DMS79 treated with DMSO at 0.1 percent for 48 hours (cell line): ENCODE results near the gene SMPX.

Source experiments
- DNase-seq: peaks from one replicate; lab custom pipeline; 2025; lab: John Stamatoyannopoulos, UW

The SMPX gene

DNA sequence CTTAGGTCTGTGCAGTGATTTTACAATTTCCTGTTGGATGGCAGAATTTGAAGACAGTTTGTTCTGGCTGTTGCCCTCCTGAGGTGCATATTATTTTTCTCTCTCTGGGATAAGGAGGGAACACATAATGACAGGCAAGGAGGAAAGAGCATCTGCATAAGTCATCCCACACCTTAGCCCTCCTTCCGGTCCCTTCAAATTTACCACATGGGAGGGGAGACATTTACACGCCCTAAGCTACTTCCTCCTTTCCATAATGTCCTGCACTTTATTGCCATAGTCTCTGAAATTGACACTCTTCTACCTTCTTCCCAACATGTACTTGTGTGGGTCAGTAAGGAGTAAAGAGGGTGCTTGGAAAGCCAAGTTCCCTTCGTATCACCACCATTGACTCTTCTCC is 13.9 kb downstream of the SMPX start:
- DNase-seq = no peak

DNA sequence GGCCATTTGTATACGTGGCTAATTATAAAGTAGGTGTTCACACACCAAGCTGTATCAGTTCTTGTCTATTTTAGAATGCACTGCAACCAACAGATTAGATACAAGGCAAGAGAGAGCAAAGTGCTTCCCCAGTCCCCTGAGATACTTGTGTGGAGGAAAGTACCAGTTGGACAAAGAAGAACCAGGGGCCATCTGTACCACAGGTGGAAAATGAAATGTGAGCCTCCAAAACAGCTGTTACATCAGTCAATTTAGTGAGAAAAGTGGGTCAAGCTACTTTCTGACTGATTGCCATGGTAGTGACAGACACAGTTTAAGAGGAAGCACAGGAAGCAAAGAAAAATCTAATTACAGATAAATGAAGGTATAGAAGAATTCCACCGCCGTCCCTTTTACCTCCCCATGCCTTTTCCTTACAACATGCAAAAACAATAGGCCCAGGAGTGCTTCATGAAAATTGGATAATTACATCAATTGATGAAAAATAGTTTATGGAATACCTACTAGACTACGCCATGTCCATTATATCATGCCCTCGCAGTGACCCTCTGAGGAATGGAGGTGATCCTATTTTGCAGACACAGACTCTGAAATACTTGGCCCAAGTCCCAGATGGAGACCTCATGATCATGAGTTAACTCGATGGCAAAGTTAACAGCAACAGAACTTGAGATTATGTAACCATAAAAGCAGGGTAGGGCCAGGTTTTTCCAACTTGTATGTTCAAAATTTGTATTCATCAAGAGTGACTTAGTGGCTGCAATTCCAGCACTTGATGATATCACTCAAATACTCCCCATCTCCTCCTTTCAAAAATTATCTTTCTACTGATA is 15.8 kb downstream of the SMPX start:
- no peak for DNase-seq

DNA sequence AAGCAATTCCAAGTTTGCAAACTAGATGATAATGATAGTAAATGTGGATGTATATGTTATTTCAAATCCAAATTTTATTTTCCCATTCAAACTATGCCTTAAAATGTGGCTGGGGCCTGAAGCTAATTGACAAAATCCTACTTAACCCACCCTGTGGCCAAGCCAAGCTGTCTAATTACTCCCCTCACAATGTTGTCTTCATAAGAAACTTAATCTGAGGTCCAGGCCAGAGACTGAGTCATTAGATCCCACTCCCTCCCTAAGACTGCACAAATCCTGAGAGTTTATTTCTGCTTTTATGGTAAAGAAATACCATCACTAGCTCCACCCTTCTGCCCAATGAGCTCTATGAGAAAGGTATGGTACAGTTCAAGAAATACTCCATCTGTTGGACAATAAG is 16.6 kb downstream of the SMPX start:
- no peak for DNase-seq

DNA sequence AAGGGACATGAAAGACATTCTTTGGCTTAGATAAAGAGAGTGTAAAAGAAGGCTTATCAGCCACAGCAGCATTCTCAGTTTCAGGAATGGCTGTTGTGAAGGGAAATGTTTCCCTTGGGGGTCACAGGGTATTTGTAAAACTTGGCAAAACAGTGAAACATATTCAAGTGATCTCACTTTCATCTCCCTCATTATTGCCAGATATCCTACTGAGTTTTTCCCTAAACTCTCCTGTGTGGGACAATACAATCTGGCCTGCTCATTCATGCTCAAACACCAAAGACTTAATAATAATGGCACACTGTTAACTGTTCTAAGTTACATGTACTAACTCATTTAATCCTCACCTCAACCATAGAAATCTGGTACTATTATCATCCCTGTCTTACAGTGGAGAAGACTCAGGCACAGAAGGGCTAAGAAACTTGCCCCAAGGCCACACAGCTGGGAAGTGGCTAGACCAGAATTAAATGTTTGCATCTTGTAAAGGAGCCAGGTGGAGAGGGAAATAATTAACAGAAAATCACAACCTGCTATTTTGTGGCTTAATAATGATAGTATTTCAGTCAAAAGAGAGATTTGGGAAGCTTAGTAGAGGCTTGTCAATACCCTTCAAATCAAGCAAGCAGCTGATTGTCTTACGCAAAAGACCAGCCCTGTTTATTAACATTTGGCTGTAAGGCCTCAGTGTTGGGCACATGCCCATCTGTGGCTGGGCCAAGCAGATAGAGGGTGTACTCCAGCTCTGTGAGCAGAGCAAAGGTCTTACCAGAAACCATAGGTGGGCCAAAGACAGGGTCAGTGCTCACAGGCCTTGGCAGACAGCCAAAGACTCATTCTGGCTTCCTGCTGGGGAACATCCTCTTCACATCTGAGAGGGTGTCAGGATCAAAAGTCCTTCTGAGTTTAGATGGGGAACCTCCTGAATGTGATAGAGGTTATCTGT is 17.3 kb downstream of the SMPX start:
- DNase-seq = no peak

DNA sequence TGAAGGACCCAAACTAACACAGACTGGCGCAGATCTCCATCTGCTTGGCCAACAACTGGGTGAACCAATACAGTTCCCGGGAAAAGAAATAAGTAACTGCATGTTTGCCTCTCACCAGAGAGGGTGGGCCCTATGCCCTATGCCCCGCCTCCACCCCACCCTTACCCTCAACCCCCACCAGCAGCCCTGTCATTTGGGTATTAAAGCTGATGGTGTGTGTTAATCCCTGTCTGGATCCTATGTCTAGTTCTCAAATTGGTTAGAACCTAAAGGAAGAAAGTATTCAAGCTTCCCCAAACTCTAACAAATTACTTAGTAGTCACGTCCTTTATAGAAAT is 19.0 kb downstream of the SMPX start:
- DNase-seq = no peak

DNA sequence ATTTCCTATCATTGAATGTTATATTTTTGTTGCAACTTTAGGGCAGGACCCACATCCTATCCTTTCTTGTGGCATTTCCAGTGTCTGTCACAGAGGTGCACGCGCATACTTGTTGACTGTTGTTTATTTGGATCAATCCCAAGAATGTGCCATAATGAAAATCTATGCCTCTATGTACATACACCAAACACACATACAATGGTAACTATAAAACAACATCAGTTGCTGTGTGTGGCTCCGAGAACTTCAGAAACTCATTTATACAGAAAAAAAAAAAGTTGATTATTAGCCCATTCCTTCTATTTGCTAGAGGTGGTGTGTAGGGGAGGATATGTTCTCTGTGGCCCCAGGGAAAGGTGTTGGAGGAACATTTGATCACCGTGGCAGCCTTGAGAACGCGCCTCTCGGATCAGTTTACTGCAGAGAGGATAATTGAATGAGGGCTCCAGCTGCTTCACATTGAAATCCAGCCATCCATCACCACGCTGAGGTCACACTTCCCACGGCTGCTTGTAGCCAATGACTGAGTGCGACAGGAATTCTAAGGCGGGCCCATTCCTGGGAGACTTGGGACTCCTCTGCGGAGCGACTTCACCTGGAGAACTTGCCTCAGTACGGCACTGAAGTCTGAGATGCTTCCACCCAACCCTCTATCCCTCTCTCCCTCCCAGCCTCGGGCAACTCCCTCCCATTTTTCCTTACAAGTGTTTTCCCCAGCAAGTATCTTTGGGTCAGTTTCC is 19.5 kb downstream of the SMPX start:
- DNase-seq = no peak

DNA sequence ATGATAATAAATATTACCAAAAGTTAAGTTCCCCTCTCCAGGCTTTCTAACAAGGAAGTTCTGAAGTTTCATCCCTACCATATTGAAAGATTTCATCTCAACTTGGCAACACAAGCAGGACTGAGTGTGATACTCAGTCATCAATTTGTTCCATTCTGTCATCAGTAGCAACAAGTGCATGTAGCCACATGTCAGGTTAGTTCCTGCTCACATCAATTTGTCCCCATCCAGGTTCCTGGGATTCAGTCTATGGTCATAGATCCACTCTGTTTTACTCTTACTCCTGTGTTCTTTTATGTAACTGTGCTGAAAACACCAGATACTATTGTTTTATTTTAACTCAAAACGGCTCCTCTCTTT is 22.2 kb downstream of the SMPX start:
- DNase-seq = no peak

DNA sequence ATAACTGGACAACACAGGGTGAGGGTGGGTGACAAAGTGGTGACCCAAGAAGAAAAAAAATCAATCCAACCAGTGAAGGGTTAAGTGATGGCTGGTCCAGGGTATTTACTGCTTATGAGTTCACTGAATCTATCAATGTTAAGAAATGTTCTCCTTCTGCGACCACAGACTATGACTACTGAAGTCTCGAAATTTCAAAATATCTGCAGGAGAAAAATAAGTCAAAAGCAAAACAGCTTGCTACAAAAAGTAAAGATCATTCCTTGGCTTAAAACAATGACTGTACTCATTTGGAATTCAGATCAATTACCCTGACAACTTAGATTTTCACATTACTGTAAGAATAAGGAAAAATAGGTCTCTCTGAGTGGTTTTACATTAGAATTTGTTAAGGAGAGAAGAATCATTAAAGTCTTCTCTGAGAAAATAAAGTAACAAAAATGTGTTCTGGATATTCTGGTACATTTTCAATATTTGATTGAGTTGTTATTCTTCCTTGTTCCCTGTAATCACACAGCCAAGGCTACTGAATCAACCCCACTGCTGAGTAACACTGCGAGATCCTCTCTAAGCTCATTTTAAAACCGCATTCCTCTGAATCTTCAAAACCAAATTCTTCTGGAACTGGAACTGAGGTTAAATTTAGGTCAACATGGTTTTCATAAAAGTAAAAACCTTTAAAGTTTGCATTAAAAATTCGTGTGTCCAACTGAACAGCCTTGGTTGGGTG is 22.7 kb downstream of the SMPX start:
- DNase-seq = no peak

DNA sequence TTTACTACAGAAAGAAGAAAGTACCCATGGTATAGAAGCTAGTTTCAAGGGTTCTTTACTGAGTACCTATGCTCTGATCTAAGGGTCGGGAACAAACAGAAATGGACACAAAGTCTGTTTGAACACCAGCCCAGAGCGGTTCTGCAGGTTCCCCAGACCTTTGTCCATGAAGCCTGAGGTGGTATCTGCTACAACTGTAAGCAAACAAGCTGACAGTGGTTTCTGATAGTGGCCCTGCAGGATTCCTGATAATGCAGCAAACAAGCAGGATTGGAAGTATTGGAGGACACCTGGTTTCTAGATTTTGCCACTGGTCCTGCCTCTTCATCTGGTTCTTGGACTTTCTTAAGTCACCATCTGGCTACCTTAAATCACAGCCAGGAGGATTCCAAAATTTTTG is 23.7 kb downstream of the SMPX start:
- no peak for DNase-seq

DNA sequence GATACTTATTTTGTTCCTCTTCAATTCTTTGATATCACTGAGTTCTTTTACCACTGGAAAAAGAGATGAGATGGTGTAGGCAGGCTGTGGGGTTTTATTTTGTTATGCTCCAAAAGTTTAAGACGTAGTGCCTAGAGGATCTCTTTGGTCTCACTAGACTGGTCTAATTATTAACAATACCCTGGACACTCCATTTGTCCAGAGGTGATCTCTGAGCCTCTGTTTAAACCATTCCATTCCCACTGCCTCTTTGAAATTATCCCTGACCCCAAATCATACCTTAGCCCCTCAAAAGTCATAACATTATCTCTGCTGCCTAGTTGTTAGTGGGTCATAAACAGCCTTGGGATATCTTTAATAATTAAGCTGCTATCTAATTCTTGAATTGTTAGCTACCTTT is 24.2 kb downstream of the SMPX start:
- DNase-seq = no peak

DNA sequence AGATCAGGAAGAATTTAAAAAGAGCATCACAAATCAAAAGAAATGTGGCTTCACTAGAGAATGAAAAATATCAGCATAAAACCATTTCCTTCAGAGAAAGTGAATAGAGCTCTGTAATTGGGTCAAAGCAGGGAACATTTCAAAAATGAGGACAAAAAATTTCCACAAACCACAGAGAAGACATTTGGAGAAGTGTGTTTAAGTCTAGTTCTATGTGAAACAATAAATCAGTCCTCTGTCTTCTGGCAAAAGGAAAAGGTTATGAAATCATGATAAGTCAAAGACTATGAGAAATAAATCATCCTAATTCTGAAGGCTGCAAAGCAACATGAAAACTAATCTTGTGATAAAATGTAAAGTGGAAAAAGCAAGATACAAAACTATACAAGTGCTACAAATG is 27.9 kb downstream of the SMPX start:
- DNase-seq = no peak

DNA sequence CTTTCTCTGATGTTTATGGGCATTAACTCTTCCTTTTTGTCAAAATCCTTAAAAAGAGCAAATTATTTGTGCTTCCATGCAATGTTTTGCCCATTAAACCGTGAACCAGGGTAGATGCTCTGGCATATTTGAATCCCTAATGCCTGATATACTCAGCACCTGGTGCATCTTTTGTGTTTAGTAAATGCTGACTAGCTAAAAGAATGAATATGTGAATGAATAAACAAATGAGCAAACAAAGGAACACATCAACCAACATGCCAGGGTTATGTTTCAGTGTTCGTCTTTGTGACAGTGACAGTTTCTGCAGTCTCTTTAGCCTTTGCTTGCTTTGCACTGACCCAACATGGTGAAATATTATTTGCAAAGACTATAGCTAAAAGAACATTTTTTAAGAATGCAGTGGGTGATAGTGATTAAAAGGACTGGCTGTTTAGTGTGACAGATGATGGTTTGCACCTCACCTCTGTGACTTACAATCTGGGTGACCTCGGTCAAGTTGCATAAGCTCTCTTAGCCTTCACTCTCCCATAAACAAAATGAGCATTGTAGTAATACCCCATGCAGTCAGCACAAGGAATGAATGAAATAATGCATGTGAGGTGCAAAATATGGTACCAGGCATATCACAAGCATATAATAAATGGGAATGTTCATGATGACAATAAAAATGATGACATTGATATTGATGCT is 29.5 kb downstream of the SMPX start:
- no peak for DNase-seq

DNA sequence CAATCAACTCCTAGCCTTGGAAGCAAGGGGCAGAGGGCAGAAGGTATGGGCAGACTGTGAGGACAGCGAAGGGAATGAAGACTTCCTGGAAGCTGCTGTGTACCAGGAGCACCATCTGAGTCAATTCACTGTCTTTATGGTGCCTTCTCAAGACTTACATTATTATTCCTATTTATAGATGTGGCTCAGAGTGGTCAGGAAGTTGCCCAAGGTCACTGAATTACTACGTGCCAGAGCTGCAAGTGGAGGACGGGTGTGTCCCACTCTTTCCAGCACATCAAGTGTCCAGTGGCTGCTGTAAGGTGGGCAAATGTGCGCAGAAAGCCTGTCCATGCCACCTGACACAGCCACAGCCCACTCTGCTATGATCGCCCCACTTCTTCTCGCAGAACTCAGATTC is 32.0 kb downstream of the SMPX start:
- no peak for DNase-seq

DNA sequence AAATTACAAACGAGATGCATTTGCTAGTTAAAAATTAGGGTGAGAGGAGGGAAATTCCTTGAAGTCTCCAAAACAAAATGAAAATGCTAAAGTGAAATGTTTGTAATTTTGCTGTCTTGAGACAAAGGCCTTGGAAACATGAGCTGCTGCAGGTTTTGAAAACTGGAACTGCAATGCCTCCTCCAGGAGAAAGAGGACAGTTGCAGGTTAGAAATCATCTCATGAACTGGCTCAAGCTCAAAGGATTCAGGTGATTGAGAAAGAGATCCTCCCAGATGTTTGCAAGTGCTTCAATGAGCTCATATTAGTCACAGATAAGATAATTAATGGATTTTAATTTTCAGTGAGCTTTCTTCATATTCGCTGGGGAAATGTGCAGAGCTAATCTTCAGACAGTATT is 32.4 kb downstream of the SMPX start:
- DNase-seq = no peak

DNA sequence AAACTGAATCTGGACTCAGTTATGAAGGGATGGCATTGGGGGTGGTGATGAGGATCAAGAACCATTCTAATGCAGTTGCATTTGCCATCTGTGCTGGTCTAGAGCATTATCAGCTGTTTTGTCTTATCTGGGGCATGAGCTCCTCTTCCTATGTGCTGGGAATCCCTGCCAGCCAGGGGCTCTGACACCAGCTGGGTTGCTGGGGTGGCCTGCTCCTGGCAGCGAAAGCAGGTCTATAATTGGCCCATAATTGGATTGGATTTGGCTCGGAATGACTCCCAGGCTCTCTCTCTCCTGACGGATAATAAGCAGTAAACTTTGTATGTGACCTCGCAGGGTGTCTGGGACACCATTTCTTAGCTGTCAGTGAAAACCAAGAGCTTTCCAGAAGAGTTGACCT is 34.1 kb downstream of the SMPX start:
- no peak for DNase-seq

DNA sequence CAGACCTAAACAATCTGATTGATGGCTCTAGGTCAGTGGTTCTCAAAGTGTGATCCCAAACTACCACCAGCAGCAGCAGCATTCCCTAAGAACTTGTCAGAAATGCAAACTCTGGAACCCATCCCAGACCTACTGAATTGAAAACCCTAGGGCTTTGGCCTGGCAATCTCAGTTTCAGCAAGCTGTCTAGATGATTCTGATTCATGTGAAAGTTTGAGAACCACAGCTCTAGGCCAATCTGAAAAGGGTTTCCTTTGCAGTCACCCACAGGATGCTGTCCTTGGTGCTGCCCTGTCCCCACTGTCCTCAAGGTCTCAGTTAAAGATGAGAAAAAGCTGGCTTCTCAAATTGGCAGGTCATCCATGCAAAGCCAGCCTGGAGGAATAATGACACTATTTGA is 34.8 kb downstream of the SMPX start:
- no peak for DNase-seq

DNA sequence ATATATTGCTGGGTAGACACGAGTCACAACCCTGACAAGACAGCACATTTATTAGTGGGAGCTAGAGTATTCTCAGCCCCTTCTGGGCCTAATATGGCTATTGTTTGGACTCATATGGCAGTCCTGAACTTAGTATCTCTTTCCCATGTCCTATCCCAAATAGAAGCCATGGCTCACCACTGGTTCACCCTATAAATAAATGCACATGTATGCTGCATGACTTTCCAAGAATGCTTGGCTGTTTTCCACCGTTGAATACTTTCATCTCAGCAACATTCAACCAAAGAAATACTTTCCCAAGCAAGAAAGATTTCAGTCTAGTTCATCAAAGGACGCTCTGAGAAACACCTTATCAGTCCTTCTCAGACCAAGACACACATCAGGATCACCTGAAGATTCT is 36.7 kb downstream of the SMPX start:
- no peak for DNase-seq

DNA sequence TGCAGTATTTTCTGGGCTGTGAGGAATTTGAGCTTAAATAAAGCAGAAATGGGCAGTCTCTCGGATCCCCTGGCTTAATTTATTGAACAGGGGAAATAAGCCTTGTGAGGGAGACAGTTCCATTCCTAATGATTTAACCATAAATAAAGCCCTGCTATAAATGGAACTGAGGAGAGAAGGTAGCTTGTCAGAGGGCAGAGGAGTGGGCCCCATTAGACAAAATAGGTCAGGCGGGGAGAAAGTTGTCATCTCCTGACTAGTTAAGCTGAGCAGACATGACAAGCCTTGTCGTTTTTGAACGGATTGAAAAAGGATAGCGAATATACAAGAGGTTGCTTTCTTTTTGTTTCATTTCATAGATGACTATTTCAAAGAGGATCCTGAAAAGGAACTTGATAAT is 39.3 kb downstream of the SMPX start:
- no peak for DNase-seq

DNA sequence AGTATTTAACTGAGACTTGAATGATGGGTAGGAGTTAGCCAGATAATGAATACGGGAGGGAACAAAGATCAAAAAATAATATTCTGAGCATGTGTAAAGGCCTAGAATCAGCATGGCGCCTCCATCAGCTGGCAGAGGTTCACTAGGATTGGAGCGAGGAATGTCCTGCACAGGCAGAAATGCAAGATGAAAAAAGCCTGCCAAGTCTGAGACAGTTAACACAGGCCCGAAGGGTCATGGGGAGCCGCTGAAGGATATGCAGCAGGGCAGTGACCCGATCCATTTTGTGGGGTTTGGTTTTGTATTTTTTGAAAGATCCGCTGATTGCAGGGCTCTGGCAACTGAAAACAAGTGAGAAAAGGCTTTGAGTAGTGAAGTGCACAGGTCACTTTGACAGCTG is 40.1 kb downstream of the SMPX start:
- no peak for DNase-seq

DNA sequence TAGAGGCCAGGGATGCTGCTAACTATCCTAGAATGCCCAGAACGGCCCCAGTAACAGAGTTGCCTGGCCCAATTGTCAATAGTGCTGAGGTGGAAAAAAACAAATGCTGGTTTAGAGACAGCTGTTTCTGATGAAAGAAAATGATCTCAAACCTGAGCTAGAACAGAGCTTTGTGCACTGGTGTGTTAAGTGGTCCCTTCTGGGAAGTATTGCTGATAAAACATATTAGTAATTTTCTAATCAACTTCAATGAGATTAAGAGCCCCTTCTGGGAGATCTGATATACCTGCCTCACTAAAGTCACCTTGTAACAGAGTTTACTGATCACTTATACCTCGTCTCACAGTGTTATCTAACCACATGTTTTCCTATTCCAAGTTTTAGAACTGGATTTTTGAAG is 42.1 kb downstream of the SMPX start:
- no peak for DNase-seq

DNA sequence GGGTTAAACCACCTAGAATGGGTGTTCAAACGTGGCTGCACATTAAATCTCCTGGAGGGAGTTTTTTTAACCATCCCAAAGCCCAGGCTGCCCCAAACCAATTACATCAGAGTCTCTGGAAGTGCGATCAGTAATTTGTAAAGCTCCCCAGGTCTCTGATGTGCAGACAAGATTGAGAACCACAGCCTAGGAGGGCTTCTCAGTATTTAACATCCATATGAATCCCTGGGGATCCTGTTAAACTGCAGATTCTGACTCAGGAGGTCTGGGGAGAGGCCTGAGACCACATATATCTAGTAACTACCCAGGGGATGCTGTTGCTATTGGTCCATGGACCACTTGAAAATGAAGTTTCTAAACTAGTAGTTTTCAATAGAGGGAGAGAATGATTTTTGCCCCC is 42.6 kb downstream of the SMPX start:
- DNase-seq = no peak

DNA sequence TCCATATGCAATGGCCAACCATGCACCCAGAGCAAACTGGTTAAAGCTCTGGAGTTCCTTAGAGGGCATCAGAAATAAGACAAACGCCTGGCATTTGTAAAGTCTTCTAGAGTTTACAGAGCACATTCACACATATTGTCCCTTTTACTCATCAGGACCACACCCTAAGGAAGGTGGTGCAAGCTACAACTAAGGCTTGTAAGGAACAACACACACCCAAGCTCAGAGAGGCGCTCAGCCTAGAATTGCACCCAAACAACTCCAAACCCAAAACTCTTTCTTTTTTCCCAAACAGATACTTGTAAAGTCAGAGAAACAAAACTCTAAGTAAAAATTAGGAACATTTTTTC is 46.1 kb downstream of the SMPX start:
- no peak for DNase-seq
